OCI-LY1 (cell line): ENCODE results near the gene TMEM140.

ENCODE experiments used
- EZH2 ChIP-seq: fragments of 200-600 bp; sonication (generic), shearing (Covaris generic); IDR thresholded peaks from 2 replicates; pipeline ENCODE4 v1.8.0; 2017; ENCODE audit warnings: borderline replicate concordance, mixed run types, mild to moderate bottlenecking, antibody characterized with exemption, low read length, moderate library complexity, mixed read lengths
- TF ChIP-seq, protein P1 (sequence below): fragments of 200-600 bp; sonication (generic), shearing (Covaris generic); IDR thresholded peaks from 2 replicates; pipeline ENCODE4 v1.5.1; 2017; ENCODE audit warnings: mild to moderate bottlenecking, antibody characterized with exemption, low read length, moderate library complexity, mixed read lengths

DNA sequence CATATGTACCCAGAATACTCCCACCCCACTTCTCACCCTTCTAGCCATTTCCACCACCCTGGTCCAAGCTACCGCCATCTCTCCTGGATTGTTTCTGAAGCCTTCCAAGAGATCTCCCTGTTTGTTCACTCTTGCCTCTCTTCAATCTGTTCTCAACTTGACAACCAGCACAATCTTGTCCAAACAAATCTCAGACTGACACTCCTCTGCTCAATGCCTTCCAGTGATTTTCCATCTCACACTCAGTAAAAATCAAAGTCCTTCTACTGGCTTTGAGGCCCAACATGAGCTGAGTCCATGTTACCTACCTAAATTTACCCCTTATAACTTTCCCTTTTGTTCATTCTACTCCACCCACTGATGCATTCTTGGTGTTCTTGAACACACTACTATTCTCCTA, 33.2 kb upstream of the TMEM140 start:
- TF ChIP-seq, protein P1, sequence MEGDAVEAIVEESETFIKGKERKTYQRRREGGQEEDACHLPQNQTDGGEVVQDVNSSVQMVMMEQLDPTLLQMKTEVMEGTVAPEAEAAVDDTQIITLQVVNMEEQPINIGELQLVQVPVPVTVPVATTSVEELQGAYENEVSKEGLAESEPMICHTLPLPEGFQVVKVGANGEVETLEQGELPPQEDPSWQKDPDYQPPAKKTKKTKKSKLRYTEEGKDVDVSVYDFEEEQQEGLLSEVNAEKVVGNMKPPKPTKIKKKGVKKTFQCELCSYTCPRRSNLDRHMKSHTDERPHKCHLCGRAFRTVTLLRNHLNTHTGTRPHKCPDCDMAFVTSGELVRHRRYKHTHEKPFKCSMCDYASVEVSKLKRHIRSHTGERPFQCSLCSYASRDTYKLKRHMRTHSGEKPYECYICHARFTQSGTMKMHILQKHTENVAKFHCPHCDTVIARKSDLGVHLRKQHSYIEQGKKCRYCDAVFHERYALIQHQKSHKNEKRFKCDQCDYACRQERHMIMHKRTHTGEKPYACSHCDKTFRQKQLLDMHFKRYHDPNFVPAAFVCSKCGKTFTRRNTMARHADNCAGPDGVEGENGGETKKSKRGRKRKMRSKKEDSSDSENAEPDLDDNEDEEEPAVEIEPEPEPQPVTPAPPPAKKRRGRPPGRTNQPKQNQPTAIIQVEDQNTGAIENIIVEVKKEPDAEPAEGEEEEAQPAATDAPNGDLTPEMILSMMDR, result no peak
- TF ChIP-seq EZH2, result no peak
